ENCODE results near the gene RRM2. TPM values are rescaled to one million over a fixed set of nuclear protein-coding genes. Genes with fewer than 3 reads are reported as not detected.

Gene RRM2
- total and polyA plus RNA-seq, 2 experiments from 2014 or later: 14.0 to 43.7 TPM

DNA sequence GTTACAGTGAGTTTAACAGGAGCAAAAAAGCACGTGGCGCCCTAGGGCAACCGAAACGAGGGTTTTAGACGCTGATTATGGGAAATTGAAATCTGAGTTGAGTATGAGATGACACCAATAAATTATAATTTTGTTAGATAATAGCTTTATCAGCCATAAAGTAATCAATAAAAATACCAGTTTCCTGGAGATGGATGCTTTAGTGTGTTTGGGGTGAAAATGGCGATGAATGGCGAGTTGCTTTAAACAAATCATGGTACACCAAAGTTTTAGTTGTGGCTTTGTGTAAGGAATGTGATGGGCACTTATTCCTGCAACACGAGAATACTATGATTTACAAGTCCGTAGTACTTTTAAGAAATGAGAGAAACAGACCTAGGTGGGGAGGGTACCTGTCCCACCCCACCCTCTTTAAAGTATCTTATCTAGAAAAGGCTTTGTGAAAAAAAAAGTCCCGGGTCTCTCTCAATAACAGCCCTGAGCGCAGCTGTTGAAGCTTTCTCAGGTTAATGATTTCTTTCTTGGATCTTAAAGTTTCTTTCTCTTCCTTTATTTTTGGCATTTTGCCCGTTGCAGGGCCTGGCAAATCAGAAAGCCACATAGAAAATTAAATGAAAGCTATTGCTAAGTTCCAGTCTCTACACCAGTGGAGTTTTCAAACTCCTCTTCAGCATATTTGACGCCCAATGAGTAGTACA lies 1.5 kb upstream of the RRM2 start:
- TF ChIP-seq, protein P1, sequence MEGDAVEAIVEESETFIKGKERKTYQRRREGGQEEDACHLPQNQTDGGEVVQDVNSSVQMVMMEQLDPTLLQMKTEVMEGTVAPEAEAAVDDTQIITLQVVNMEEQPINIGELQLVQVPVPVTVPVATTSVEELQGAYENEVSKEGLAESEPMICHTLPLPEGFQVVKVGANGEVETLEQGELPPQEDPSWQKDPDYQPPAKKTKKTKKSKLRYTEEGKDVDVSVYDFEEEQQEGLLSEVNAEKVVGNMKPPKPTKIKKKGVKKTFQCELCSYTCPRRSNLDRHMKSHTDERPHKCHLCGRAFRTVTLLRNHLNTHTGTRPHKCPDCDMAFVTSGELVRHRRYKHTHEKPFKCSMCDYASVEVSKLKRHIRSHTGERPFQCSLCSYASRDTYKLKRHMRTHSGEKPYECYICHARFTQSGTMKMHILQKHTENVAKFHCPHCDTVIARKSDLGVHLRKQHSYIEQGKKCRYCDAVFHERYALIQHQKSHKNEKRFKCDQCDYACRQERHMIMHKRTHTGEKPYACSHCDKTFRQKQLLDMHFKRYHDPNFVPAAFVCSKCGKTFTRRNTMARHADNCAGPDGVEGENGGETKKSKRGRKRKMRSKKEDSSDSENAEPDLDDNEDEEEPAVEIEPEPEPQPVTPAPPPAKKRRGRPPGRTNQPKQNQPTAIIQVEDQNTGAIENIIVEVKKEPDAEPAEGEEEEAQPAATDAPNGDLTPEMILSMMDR (IDR thresholded peaks at IDR 0.05; ENCODE audit: low read depth, low read length): no peak
- no peaks in the 10 kb centered on the region for H3K36me3 ChIP-seq
- DNase-seq (ENCODE audit: low read depth in 1 of 2, low spot score in 1 of 2): peak in 1 of 2 donors; percentile 39

DNA sequence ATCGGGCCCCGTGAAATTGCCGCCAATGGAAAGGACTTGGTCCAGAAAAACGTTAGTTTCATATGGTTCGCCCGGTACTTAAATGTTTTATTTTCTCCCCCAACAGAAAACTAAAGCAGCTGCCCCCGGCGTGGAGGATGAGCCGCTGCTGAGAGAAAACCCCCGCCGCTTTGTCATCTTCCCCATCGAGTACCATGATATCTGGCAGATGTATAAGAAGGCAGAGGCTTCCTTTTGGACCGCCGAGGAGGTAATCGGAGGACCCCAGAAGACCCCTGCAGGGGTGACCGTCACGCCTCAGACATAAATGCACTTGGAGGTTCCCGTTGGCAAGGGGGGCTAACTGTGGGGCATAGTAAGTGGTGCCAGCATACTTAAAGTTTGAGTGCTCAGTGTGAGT lies 742 bp downstream of the RRM2 start:
- Histone ChIP-seq H3K27me3 (peaks cover 5% of the 10 kb centered on the region), H3K4me1 (ENCODE audit: low read depth) (no peaks in the 10 kb centered on the region), H3K9me3 (ENCODE audit: low read depth) (no peaks in the 10 kb centered on the region), H3K4me3 (peak overlapping the region; percentile 48), H3K27ac (no peak overlapping the region), H3K36me3 (no peaks in the 10 kb centered on the region)
- TF ChIP-seq, protein P1 (IDR thresholded peaks at IDR 0.05; ENCODE audit: low read depth, low read length): no peak
- no peak for DNase-seq (ENCODE audit: low read depth in 1 of 2, low spot score in 1 of 2)

More for the DNA sequence above, 1.5 kb upstream of the RRM2 start:
- Histone ChIP-seq H3K4me1 (ENCODE audit: low read depth) (no peaks in the 10 kb centered on the region), H3K9me3 (ENCODE audit: low read depth) (no peaks in the 10 kb centered on the region), H3K27ac (no peak overlapping the region), H3K27me3 (peaks cover 5% of the 10 kb centered on the region), H3K4me3 (peak overlapping the region; percentile 48)

DNA sequence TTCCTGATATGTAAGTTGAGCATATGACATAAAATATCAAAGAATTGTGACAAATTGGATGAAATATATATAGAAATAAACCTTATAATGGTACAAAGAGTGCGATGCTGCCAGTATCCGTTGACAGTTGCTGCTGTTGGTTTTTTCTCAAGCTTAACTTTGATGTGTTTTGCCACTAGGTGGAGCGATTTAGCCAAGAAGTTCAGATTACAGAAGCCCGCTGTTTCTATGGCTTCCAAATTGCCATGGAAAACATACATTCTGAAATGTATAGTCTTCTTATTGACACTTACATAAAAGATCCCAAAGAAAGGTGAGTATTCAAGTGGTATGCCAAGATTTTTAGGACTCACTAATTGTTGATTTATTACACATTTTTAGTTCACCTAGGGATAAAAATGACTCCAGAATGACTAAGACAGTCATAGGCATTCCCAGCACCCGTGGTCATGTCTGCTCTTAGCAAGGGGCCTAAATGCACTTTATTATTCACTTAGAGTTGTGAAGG lies 2.1 kb downstream of the RRM2 start:
- Histone ChIP-seq H3K27me3 (peaks cover 5% of the 10 kb centered on the region), H3K4me1 (ENCODE audit: low read depth) (no peaks in the 10 kb centered on the region), H3K4me3 (no peak overlapping the region), H3K36me3 (peaks cover 8% of the 10 kb centered on the region), H3K27ac (no peak overlapping the region), H3K9me3 (ENCODE audit: low read depth) (no peaks in the 10 kb centered on the region)
- TF ChIP-seq, protein P1 (IDR thresholded peaks at IDR 0.05; ENCODE audit: low read depth, low read length): peak; percentile 60
- peak; percentile 77 to 85 for DNase-seq (ENCODE audit: low read depth in 1 of 2, low spot score in 1 of 2)

DNA sequence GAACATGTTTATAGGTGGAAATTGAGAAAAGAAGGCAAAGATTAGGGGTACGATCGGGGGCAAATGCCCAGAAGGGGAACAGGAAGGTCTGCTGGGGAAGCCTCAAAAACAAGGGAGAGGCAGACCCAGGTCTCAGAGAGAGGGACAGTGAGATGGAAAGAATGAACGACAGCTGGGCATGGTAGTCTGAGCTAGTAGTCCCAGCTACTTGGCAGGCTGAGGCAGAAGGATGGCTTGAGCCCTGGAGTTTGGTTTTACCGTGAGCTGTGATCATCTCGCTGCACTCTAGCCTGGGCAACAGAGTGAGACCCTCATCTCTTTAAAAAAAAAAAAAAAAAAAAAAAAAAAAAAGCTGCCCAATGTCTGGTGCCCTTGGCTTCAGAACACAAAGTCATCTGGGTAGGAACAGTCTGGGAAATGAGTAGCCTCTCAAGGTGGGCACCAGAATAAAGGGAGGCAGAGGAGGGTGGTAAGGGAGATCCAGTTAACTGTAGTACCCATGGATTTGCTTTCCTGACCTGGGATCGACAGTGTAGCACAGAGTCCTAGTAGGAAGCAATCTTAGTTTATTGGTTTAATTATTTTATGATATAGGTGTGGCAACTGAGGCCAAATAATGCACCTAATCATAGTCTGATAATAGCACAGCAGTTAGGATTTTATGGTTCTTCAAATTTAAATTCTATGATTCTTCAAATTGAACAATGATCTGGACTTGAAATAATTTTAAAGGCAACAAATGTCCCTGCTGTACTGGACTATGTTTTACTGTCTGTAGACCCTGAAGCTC lies 3.5 kb downstream of the RRM2 start:
- Histone ChIP-seq H3K27ac (no peak overlapping the region), H3K9me3 (ENCODE audit: low read depth) (no peaks in the 10 kb centered on the region), H3K4me1 (ENCODE audit: low read depth) (no peaks in the 10 kb centered on the region), H3K36me3 (peaks cover 8% of the 10 kb centered on the region), H3K4me3 (no peak overlapping the region), H3K27me3 (peaks cover 5% of the 10 kb centered on the region)
- TF ChIP-seq, protein P1 (IDR thresholded peaks at IDR 0.05; ENCODE audit: low read depth, low read length): no peak
- no peak for DNase-seq (ENCODE audit: low read depth in 1 of 2, low spot score in 1 of 2)

DNA sequence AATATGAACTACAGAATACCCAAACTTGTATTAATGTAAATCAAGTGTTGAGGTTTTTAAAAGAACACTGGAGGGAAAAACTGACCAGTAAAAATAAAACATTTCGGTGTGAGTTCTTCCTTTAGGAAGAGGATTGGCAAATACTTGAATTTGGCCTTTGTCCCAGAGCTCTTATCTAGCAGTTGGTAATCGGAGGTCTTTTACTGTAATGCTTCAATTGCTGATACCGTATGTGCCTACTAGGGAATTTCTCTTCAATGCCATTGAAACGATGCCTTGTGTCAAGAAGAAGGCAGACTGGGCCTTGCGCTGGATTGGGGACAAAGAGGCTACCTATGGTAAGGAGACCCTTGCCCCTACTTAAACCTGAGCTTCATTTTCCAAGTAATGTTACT lies 4.1 kb downstream of the RRM2 start:
- Histone ChIP-seq H3K4me1 (ENCODE audit: low read depth) (no peaks in the 10 kb centered on the region), H3K27me3 (peaks cover 5% of the 10 kb centered on the region), H3K4me3 (no peak overlapping the region), H3K27ac (no peak overlapping the region), H3K9me3 (ENCODE audit: low read depth) (no peaks in the 10 kb centered on the region), H3K36me3 (peaks cover 8% of the 10 kb centered on the region)
- peak in 1 of 2 donors; percentile 91 for DNase-seq (ENCODE audit: low read depth in 1 of 2, low spot score in 1 of 2)
- TF ChIP-seq, protein P1 (IDR thresholded peaks at IDR 0.05; ENCODE audit: low read depth, low read length): no peak
